ENCODE measurements around the gene FAM222B. TPM values are rescaled to one million over a fixed set of nuclear protein-coding genes. Genes with fewer than 3 reads are reported as not detected.
A peak's percentile ranks its signal among the peaks of the same experiment; 100 is the strongest.
"Not testable (repeated sequence)": the region's sequence is repeated elsewhere in the genome, so short reads cannot be mapped to it uniquely, and the experiment has no call there.

The FAM222B gene
- total and polyA plus RNA-seq, 12 donors, result 4.9 to 18.3 (median 13.4) TPM

GRCh38 chr17:28880572-28880945 lies 38.0 kb upstream of the FAM222B start:
- Histone ChIP-seq H3K36me3 (replicated peaks in 1 of 2) (peaks cover 0 to 67% of the 10 kb centered on the region in 2 donors), H3K27me3 (no peaks in the 10 kb centered on the region), H3K9me3 (replicated peaks in 1 of 3) (no peaks in the 10 kb centered on the region), H3K4me1 (replicated peaks in 1 of 2) (no peaks in the 10 kb centered on the region), H3K27ac (no peak overlapping the region), H3K4me3 (no peak overlapping the region)
- no peak for TF ChIP-seq POLR2A (IDR thresholded peaks at IDR 0.05)
- TF ChIP-seq CTCF (IDR thresholded peaks at IDR 0.05), result no peak
- 60 to 75% (median 65%) methylated on average over 4 to 10 of the region's 10 CpGs for WGBS, 4 donors
- peak in 1 of 7 donors; percentile 21 for DNase-seq
- intact Hi-C loops (cut with DNase I), result no loop called here

- no peaks in the 10 kb centered on the region for H3K27me3 ChIP-seq
- peaks cover 0 to 62% of the 10 kb centered on the region in 2 donors for H3K36me3 ChIP-seq (replicated peaks in 1 of 2)
- H3K9me3 ChIP-seq (replicated peaks in 1 of 3), result no peaks in the 10 kb centered on the region
- DNase-seq, result no peak
- TF ChIP-seq CTCF (IDR thresholded peaks at IDR 0.05) (no peak), POLR2A (IDR thresholded peaks at IDR 0.05) (no peak)
- WGBS, 4 donors, result 70 to 84% (median 80%) methylated on average over 8 to 9 of the region's 9 CpGs
- H3K4me1 ChIP-seq (replicated peaks in 1 of 2), result no peaks in the 10 kb centered on the region
- no peak overlapping the region for H3K4me3 ChIP-seq
- H3K27ac ChIP-seq, result no peak overlapping the region
- intact Hi-C loops (cut with DNase I), result no loop called here
Measured at GRCh38 chr17:28879886-28880571, 37.4 kb upstream of the FAM222B start.

- Histone ChIP-seq H3K27ac (no peak overlapping the region), H3K27me3 (no peaks in the 10 kb centered on the region), H3K9me3 (replicated peaks in 1 of 3) (no peaks in the 10 kb centered on the region), H3K36me3 (replicated peaks in 1 of 2) (peaks cover 0 to 51% of the 10 kb centered on the region in 2 donors), H3K4me3 (no peak overlapping the region), H3K4me1 (replicated peaks in 1 of 2) (no peaks in the 10 kb centered on the region)
- TF ChIP-seq POLR2A (IDR thresholded peaks at IDR 0.05), result no peak
- peak in 3 of 6 experiments; percentile 19 to 22 (median 21) for TF ChIP-seq CTCF (IDR thresholded peaks at IDR 0.05)
- intact Hi-C loops (cut with DNase I), result no loop called here
- DNase-seq, result peak in 1 of 7 donors; percentile 10
- WGBS, 4 donors, result 70 to 87% (median 86%) methylated on average over 2 to 4 of the region's 4 CpGs
Measured at GRCh38 chr17:28878981-28879380, 36.4 kb upstream of the FAM222B start.

GRCh38 chr17:28878158-28878910 lies 35.7 kb upstream of the FAM222B start:
- 86 to 94% (median 92%) methylated on average over 2 of the region's 2 CpGs for WGBS, 4 donors
- TF ChIP-seq POLR2A (IDR thresholded peaks at IDR 0.05) (no peak), CTCF (IDR thresholded peaks at IDR 0.05) (no peak)
- intact Hi-C loops (cut with DNase I), result no loop called here
- Histone ChIP-seq H3K36me3 (replicated peaks in 1 of 2) (peaks cover 0 to 47% of the 10 kb centered on the region in 2 donors), H3K27me3 (no peaks in the 10 kb centered on the region), H3K9me3 (replicated peaks in 1 of 3) (no peaks in the 10 kb centered on the region), H3K27ac (no peak overlapping the region), H3K4me3 (no peak overlapping the region), H3K4me1 (replicated peaks in 1 of 2) (no peaks in the 10 kb centered on the region)
- DNase-seq, result no peak

GRCh38 chr17:28877150-28877711 lies 34.6 kb upstream of the FAM222B start:
- H3K9me3 ChIP-seq (replicated peaks in 1 of 3); H3K4me3 ChIP-seq; H3K4me1 ChIP-seq (replicated peaks in 1 of 2); intact Hi-C loops (cut with DNase I); DNase-seq; H3K27ac ChIP-seq; H3K27me3 ChIP-seq: not testable (repeated sequence)
- WGBS, 4 donors, result 88 to 94% (median 90%) methylated on average over 6 of the region's 6 CpGs
- H3K36me3 ChIP-seq (replicated peaks in 1 of 2), result peaks cover 0 to 36% of the 10 kb centered on the region in 2 donors
